Measurements from ENCODE around the gene KANSL1.

- TF ChIP-seq CTCF (IDR thresholded peaks at IDR 0.05) (no peak), POLR2A (IDR thresholded peaks at IDR 0.05) (no peak)
Measured at GRCh38 chr17:46000757-46001156, 192.5 kb downstream of the KANSL1 start.
